SK-N-SH treated with all-trans-retinoic acid at 6 μM for 48 hours (cell line): ENCODE measurements around the gene SFRP4.

Experiments used
- ATAC-seq: fragments of 200-7000 bp; cut with Tn5 transposase; 3 replicates; pipeline ENCODE4 v1.9.1; 2020; ENCODE audit warnings: mild to moderate bottlenecking, moderate library complexity
- BACH2 ChIP-seq: fragments of 250-450 bp; sonication (Bioruptor Pico); IDR thresholded peaks from 2 replicates; pipeline ENCODE4 v1.9.0; 2021; ENCODE audit warnings: mild to moderate bottlenecking, borderline replicate concordance
- CSDC2 ChIP-seq: fragments of 250-450 bp; sonication (Bioruptor Pico); IDR thresholded peaks from 2 replicates; pipeline ENCODE4 v1.5.0; 2020; ENCODE audit warnings: mild to moderate bottlenecking, moderate library complexity
- ESRRG ChIP-seq: fragments of 250-450 bp; sonication (Bioruptor Pico); IDR thresholded peaks from 2 replicates; pipeline ENCODE4 v1.6.1; 2021; ENCODE audit warnings: mild to moderate bottlenecking
- GLIS3 ChIP-seq: fragments of 250-450 bp; sonication (Bioruptor Pico); IDR thresholded peaks from 2 replicates; pipeline ENCODE4 v1.5.0; 2020; ENCODE audit warnings: mild to moderate bottlenecking, moderate library complexity
- ISL1 ChIP-seq: fragments of 250-450 bp; sonication (Bioruptor Pico); IDR thresholded peaks from 2 replicates; pipeline ENCODE4 v2.1.2; 2022; ENCODE audit warnings: mild to moderate bottlenecking, moderate library complexity
- OSR1 ChIP-seq: fragments of 250-450 bp; sonication (Bioruptor Pico); IDR thresholded peaks from 2 replicates; pipeline ENCODE4 v1.8.0; 2022; ENCODE audit warnings: moderate library complexity, mild to moderate bottlenecking, inconsistent platforms
- PPARA ChIP-seq: fragments of 250-450 bp; sonication (Bioruptor Pico); IDR thresholded peaks from 2 replicates; pipeline ENCODE4 v1.5.0; 2020; ENCODE audit warnings: mild to moderate bottlenecking, borderline replicate concordance
- RARB ChIP-seq: fragments of 250-450 bp; sonication (Bioruptor Pico); IDR thresholded peaks from 2 replicates; pipeline ENCODE4 v1.8.0; 2021; ENCODE audit warnings: mild to moderate bottlenecking, moderate library complexity
- SNAI2 ChIP-seq: fragments of 250-450 bp; sonication (Bioruptor Pico); IDR thresholded peaks from 2 replicates; pipeline ENCODE4 v1.5.0; 2020; ENCODE audit warnings: mild to moderate bottlenecking, moderate library complexity
- TCF4 ChIP-seq: fragments of 250-450 bp; sonication (Bioruptor Pico); IDR thresholded peaks from 2 replicates; pipeline ENCODE4 v1.8.0; 2021; ENCODE audit warnings: mild to moderate bottlenecking, moderate library complexity, borderline replicate concordance
- TOX ChIP-seq: fragments of 250-450 bp; sonication (Bioruptor Pico); IDR thresholded peaks from 2 replicates; pipeline ENCODE4 v1.8.0; 2021; ENCODE audit warnings: mild to moderate bottlenecking, moderate library complexity, borderline replicate concordance
- ZC3H10 ChIP-seq: fragments of 250-450 bp; sonication (Bioruptor Pico); IDR thresholded peaks from 2 replicates; pipeline ENCODE4 v1.5.1; 2021; ENCODE audit warnings: mild to moderate bottlenecking, moderate library complexity
- ZFP3 ChIP-seq: fragments of 250-450 bp; sonication (Bioruptor Pico); IDR thresholded peaks from 2 replicates; pipeline ENCODE4 v1.5.0; 2020; ENCODE audit warnings: mild to moderate bottlenecking, moderate library complexity
- ZFP30 ChIP-seq: fragments of 450-650 bp; formaldehyde crosslinking; IDR thresholded peaks from 2 replicates; pipeline ENCODE4 v1.5.0; 2022; ENCODE audit warnings: mild to moderate bottlenecking, moderate library complexity
- ZNF70 ChIP-seq: fragments of 450-650 bp; formaldehyde crosslinking; IDR thresholded peaks from 2 replicates; pipeline ENCODE4 v1.5.0; 2020; ENCODE audit warnings: mild to moderate bottlenecking, moderate library complexity
- ZNF8 ChIP-seq: fragments of 450-650 bp; formaldehyde crosslinking; IDR thresholded peaks from 2 replicates; pipeline ENCODE4 v1.5.0; 2020; ENCODE audit warnings: mild to moderate bottlenecking, moderate library complexity
- TF ChIP-seq, protein P1 (sequence below): fragments of 250-450 bp; sonication (Bioruptor Pico); IDR thresholded peaks from 2 replicates; pipeline ENCODE4 v1.8.0; 2021; ENCODE audit warnings: low read depth, mild to moderate bottlenecking, moderate library complexity, borderline replicate concordance
- TF ChIP-seq, protein P2 (sequence below): fragments of 250-450 bp; sonication (Bioruptor Pico); IDR thresholded peaks from 2 replicates; pipeline ENCODE4 v1.5.1; 2021; ENCODE audit warnings: mild to moderate bottlenecking, moderate library complexity
- TF ChIP-seq, protein P3 (sequence below): fragments of 250-450 bp; sonication (Bioruptor Pico); IDR thresholded peaks from 2 replicates; pipeline ENCODE4 v1.5.1; 2020; ENCODE audit warnings: low read depth, mild to moderate bottlenecking, moderate library complexity
- TF ChIP-seq, protein P4 (sequence below): fragments of 250-450 bp; sonication (Bioruptor Pico); IDR thresholded peaks from 2 replicates; pipeline ENCODE4 v1.5.0; 2020; ENCODE audit warnings: mild to moderate bottlenecking, moderate library complexity
- TF ChIP-seq, protein P5 (sequence below): fragments of 250-450 bp; sonication (Bioruptor Pico); IDR thresholded peaks from 2 replicates; pipeline ENCODE4 v1.8.0; 2020; ENCODE audit warnings: mild to moderate bottlenecking, moderate library complexity, borderline replicate concordance

Gene SFRP4

DNA sequence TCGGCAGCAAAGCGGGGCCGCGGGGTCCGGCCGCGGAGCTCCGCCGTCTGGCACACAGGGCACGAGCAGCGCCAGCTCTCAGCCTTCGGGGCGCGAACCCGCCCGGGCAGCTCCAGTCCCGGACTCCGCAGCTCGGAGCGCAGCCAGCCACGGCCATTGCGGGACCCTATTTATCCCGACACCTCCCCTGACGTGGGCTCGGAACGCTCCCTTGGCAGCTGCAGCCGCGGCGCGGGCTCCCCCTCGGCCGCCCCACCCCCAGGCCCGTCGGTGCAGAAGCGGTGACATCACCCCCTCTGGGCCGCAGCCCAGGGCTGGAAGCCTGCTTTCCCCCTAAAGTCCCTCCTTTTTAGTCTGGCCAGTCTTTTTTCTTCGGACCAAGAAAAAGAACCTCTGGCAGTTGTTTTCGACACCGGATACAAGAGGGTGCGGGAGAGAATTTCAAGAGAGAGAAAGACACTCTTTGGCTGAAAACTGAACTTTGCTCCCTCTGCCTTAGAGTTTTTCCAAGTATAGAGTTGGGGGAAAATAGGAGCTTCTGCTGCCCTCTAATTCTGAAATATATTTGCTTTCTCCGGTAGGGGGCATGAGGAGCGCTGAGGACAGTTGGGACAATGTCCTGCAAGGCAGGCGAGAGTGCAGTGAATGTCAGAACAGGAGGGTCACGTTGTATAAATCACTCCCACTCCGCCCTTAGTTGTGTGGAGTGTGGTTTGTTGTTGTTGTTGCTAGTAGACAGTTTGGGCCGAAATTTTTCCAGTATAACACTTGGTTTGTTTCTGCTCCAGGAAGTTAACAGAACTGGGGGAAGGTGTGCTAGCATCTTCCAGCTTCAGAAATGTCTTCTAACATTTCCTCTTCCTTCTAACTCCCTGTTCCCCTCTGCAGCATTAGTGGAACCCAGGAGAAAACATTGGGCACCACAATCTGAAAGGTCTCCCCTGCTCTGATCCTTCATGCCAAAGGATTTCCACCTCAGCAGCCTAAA is at the start of gene SFRP4:
SFRP4 (minus strand) TSS at position 145 of the 988 bp plus-strand sequence. CDS start 280 bp downstream, outside the sequence.
- ATAC-seq: peak; percentile 70
- TF ChIP-seq, protein P1, sequence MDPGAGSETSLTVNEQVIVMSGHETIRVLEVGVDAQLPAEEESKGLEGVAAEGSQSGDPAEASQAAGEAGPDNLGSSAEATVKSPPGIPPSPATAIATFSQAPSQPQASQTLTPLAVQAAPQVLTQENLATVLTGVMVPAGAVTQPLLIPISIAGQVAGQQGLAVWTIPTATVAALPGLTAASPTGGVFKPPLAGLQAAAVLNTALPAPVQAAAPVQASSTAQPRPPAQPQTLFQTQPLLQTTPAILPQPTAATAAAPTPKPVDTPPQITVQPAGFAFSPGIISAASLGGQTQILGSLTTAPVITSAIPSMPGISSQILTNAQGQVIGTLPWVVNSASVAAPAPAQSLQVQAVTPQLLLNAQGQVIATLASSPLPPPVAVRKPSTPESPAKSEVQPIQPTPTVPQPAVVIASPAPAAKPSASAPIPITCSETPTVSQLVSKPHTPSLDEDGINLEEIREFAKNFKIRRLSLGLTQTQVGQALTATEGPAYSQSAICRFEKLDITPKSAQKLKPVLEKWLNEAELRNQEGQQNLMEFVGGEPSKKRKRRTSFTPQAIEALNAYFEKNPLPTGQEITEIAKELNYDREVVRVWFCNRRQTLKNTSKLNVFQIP (CRISPR knock-in tag): no peak
- TF ChIP-seq ZFP3 (CRISPR knock-in tag) (no peak; the same call in 1 of the 2 replicates), OSR1 (CRISPR knock-in tag) (no peak), ZNF70 (no peak), TOX (no peak), ZC3H10 (CRISPR knock-in tag) (no peak), BACH2 (CRISPR knock-in tag) (no peak), PPARA (CRISPR knock-in tag) (no peak), CSDC2 (CRISPR knock-in tag) (no peak)

DNA sequence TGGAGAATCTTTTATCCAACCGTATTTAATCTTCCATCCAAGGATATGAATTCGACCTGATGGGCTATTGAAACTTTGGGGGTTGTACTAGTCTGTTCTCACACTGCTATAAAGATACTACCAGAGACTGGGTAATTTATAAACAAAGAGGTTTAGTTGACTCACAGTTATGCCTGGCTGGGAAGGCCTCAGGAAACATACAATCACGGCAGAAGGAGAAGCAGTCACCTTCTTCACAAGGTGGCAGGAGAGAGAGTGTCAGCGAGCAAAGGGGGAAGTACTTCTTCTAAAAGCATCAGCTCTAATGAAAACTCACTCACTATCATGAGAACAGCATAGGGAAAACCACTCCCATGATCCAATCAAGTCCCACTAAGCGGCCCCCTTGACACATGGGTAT is 47.6 kb upstream of the SFRP4 start:
- no peak for TF ChIP-seq BACH2 (CRISPR knock-in tag)
- TF ChIP-seq SNAI2 (CRISPR knock-in tag): no peak
- no peak for TF ChIP-seq ZFP30 (CRISPR knock-in tag)
- TF ChIP-seq, protein P1 (CRISPR knock-in tag): no peak
- TF ChIP-seq TCF4 (CRISPR knock-in tag): no peak
- TF ChIP-seq ZC3H10 (CRISPR knock-in tag): no peak
- no peak for TF ChIP-seq OSR1 (CRISPR knock-in tag)
- TF ChIP-seq ISL1 (CRISPR knock-in tag): no peak
- no peak for TF ChIP-seq GLIS3 (CRISPR knock-in tag)
- TF ChIP-seq, protein P2, sequence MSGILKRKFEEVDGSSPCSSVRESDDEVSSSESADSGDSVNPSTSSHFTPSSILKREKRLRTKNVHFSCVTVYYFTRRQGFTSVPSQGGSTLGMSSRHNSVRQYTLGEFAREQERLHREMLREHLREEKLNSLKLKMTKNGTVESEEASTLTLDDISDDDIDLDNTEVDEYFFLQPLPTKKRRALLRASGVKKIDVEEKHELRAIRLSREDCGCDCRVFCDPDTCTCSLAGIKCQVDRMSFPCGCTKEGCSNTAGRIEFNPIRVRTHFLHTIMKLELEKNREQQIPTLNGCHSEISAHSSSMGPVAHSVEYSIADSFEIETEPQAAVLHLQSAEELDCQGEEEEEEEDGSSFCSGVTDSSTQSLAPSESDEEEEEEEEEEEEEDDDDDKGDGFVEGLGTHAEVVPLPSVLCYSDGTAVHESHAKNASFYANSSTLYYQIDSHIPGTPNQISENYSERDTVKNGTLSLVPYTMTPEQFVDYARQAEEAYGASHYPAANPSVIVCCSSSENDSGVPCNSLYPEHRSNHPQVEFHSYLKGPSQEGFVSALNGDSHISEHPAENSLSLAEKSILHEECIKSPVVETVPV (CRISPR knock-in tag): no peak
- no peak for TF ChIP-seq CSDC2 (CRISPR knock-in tag)
- no peak for TF ChIP-seq ESRRG (CRISPR knock-in tag)
- TF ChIP-seq, protein P3, sequence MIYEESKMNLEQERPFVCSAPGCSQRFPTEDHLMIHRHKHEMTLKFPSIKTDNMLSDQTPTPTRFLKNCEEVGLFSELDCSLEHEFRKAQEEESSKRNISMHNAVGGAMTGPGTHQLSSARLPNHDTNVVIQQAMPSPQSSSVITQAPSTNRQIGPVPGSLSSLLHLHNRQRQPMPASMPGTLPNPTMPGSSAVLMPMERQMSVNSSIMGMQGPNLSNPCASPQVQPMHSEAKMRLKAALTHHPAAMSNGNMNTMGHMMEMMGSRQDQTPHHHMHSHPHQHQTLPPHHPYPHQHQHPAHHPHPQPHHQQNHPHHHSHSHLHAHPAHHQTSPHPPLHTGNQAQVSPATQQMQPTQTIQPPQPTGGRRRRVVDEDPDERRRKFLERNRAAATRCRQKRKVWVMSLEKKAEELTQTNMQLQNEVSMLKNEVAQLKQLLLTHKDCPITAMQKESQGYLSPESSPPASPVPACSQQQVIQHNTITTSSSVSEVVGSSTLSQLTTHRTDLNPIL (CRISPR knock-in tag): no peak
- no peak for TF ChIP-seq RARB (CRISPR knock-in tag)
- TF ChIP-seq, protein P4, sequence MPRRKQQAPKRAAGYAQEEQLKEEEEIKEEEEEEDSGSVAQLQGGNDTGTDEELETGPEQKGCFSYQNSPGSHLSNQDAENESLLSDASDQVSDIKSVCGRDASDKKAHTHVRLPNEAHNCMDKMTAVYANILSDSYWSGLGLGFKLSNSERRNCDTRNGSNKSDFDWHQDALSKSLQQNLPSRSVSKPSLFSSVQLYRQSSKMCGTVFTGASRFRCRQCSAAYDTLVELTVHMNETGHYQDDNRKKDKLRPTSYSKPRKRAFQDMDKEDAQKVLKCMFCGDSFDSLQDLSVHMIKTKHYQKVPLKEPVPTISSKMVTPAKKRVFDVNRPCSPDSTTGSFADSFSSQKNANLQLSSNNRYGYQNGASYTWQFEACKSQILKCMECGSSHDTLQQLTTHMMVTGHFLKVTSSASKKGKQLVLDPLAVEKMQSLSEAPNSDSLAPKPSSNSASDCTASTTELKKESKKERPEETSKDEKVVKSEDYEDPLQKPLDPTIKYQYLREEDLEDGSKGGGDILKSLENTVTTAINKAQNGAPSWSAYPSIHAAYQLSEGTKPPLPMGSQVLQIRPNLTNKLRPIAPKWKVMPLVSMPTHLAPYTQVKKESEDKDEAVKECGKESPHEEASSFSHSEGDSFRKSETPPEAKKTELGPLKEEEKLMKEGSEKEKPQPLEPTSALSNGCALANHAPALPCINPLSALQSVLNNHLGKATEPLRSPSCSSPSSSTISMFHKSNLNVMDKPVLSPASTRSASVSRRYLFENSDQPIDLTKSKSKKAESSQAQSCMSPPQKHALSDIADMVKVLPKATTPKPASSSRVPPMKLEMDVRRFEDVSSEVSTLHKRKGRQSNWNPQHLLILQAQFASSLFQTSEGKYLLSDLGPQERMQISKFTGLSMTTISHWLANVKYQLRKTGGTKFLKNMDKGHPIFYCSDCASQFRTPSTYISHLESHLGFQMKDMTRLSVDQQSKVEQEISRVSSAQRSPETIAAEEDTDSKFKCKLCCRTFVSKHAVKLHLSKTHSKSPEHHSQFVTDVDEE (CRISPR knock-in tag): no peak
- TF ChIP-seq PPARA (CRISPR knock-in tag): no peak
- ATAC-seq: no peak

DNA sequence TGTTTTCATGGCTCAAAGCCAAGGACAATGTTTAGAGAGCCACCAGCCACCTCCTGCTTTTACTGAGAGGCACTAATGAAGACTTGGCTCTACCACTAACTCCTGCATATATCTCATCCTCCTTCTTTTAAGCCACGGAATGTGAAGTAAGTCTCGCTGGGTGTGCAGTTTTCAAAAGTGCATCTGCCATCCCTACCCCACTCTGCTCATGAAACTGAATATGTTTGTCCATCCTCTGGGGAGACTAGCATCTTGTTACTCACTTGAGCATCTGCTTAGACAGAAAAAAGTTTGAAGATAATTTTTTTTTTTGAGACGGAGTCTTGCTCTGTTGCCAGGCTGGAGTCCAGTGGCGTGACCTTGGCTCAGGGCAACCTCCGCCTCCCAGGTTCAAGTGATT is 44.6 kb upstream of the SFRP4 start:
- ATAC-seq: no peak
- TF ChIP-seq GLIS3 (CRISPR knock-in tag) (no peak), PPARA (CRISPR knock-in tag) (no peak), BACH2 (CRISPR knock-in tag) (no peak), OSR1 (CRISPR knock-in tag) (no peak), TCF4 (CRISPR knock-in tag) (no peak), ZFP30 (CRISPR knock-in tag) (no peak), ZNF8 (no peak), RARB (CRISPR knock-in tag) (no peak), ZFP3 (CRISPR knock-in tag) (no peak), CSDC2 (CRISPR knock-in tag) (no peak), TOX (no peak)
- TF ChIP-seq, protein P5, sequence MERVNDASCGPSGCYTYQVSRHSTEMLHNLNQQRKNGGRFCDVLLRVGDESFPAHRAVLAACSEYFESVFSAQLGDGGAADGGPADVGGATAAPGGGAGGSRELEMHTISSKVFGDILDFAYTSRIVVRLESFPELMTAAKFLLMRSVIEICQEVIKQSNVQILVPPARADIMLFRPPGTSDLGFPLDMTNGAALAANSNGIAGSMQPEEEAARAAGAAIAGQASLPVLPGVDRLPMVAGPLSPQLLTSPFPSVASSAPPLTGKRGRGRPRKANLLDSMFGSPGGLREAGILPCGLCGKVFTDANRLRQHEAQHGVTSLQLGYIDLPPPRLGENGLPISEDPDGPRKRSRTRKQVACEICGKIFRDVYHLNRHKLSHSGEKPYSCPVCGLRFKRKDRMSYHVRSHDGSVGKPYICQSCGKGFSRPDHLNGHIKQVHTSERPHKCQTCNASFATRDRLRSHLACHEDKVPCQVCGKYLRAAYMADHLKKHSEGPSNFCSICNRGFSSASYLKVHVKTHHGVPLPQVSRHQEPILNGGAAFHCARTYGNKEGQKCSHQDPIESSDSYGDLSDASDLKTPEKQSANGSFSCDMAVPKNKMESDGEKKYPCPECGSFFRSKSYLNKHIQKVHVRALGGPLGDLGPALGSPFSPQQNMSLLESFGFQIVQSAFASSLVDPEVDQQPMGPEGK: no peak
- TF ChIP-seq, protein P4 (CRISPR knock-in tag): no peak
